ENCODE measurements around the gene VPS37D.
"Not testable (repeated sequence)": the region's sequence is repeated elsewhere in the genome, so short reads cannot be mapped to it uniquely, and the experiment has no call there.

Gene VPS37D

GRCh38 chr7:73704640-73705550 is 37.3 kb downstream of the VPS37D start:
- H3K9me3 Mint-ChIP-seq: no peaks in the 10 kb centered on the region
- ATAC-seq: no peak
- H3K27ac Mint-ChIP-seq: no peak overlapping the region
- H3K27me3 Mint-ChIP-seq: no peaks in the 10 kb centered on the region
- no peak for DNase-seq
- H3K4me1 Mint-ChIP-seq: peaks cover 32% of the 10 kb centered on the region
- no peak overlapping the region for H3K4me3 Mint-ChIP-seq

GRCh38 chr7:73705551-73705920 is 37.9 kb downstream of the VPS37D start:
- DNase-seq: no peak
- peak overlapping the region in 1 of 2 donors; percentile 27 for H3K27ac Mint-ChIP-seq
- no peak for ATAC-seq
- no peaks in the 10 kb centered on the region for H3K9me3 Mint-ChIP-seq
- H3K4me1 Mint-ChIP-seq: peaks cover 32% of the 10 kb centered on the region
- H3K4me3 Mint-ChIP-seq: no peak overlapping the region
- no peaks in the 10 kb centered on the region for H3K27me3 Mint-ChIP-seq

GRCh38 chr7:73706126-73707044 is 38.8 kb downstream of the VPS37D start:
- H3K9me3 Mint-ChIP-seq: no peaks in the 10 kb centered on the region
- DNase-seq (no peak), ATAC-seq (peak; percentile 67)
- H3K4me1 Mint-ChIP-seq: peaks cover 32% of the 10 kb centered on the region
- no peaks in the 10 kb centered on the region for H3K27me3 Mint-ChIP-seq
- no peak overlapping the region for H3K27ac Mint-ChIP-seq
- H3K4me3 Mint-ChIP-seq: no peak overlapping the region

- Mint-ChIP-seq H3K4me3 (no peak overlapping the region), H3K4me1 (peaks cover 26% of the 10 kb centered on the region), H3K27me3 (no peaks in the 10 kb centered on the region), H3K27ac (peak overlapping the region in 1 of 2 donors; percentile 21), H3K9me3 (no peaks in the 10 kb centered on the region)
- ATAC-seq: peak; percentile 24
- DNase-seq: peak in 1 of 2 donors; percentile 27
Measured at GRCh38 chr7:73707045-73707631, 39.5 kb downstream of the VPS37D start.

GRCh38 chr7:73708961-73709549 is 41.4 kb downstream of the VPS37D start:
- no peak for DNase-seq
- no peak overlapping the region for H3K4me3 Mint-ChIP-seq

GRCh38 chr7:73712773-73713172 is 45.1 kb downstream of the VPS37D start:
- no peak overlapping the region for H3K27ac Mint-ChIP-seq
- DNase-seq: no peak
- H3K27me3 Mint-ChIP-seq: no peaks in the 10 kb centered on the region
- no peaks in the 10 kb centered on the region for H3K9me3 Mint-ChIP-seq
- H3K4me3 Mint-ChIP-seq: no peak overlapping the region
- H3K4me1 Mint-ChIP-seq: peaks cover 31% of the 10 kb centered on the region
- no peak for ATAC-seq

More at GRCh38 chr7:73708961-73709549, 41.4 kb downstream of the VPS37D start:
- Mint-ChIP-seq H3K9me3 (no peaks in the 10 kb centered on the region), H3K27me3 (no peaks in the 10 kb centered on the region), H3K4me1 (peaks cover 25% of the 10 kb centered on the region), H3K27ac (no peak overlapping the region)
- peak; percentile 3 for ATAC-seq

- not testable (repeated sequence) for ATAC-seq, H3K27me3 Mint-ChIP-seq, H3K4me3 Mint-ChIP-seq, H3K9me3 Mint-ChIP-seq, H3K27ac Mint-ChIP-seq, DNase-seq
- H3K4me1 Mint-ChIP-seq: peaks cover 37% of the 10 kb centered on the region
Measured at GRCh38 chr7:73713319-73713718, 45.7 kb downstream of the VPS37D start.

GRCh38 chr7:73715648-73716317 is 48.2 kb downstream of the VPS37D start:
- Mint-ChIP-seq H3K4me1 (peaks cover 49% of the 10 kb centered on the region), H3K4me3 (no peak overlapping the region), H3K27ac (no peak overlapping the region), H3K27me3 (peaks cover 11% of the 10 kb centered on the region), H3K9me3 (no peaks in the 10 kb centered on the region)
- DNase-seq (peak in 1 of 2 donors; percentile 36), ATAC-seq (peak; percentile 31)

- DNase-seq (no peak), ATAC-seq (no peak)
- Mint-ChIP-seq H3K4me3 (no peak overlapping the region), H3K4me1 (peaks cover 49% of the 10 kb centered on the region), H3K27me3 (peaks cover 17% of the 10 kb centered on the region), H3K9me3 (no peaks in the 10 kb centered on the region), H3K27ac (peak overlapping the region in 1 of 2 donors; percentile 79)
Measured at GRCh38 chr7:73716318-73716890, 48.8 kb downstream of the VPS37D start.

- Mint-ChIP-seq H3K27me3 (peaks cover 19% of the 10 kb centered on the region), H3K9me3 (no peaks in the 10 kb centered on the region), H3K4me1 (peaks cover 49% of the 10 kb centered on the region), H3K27ac (peak overlapping the region; percentile 36 to 60), H3K4me3 (peak overlapping the region; percentile 80 to 86)
- ATAC-seq: peak; percentile 24
- DNase-seq: no peak
Measured at GRCh38 chr7:73717025-73717807, 49.6 kb downstream of the VPS37D start.

GRCh38 chr7:73717991-73718405 is 50.4 kb downstream of the VPS37D start:
- DNase-seq: peak; percentile 66 to 78
- Mint-ChIP-seq H3K4me3 (peak overlapping the region; percentile 80 to 86), H3K4me1 (peaks cover 42% of the 10 kb centered on the region), H3K9me3 (no peaks in the 10 kb centered on the region), H3K27me3 (peaks cover 19% of the 10 kb centered on the region), H3K27ac (peak overlapping the region; percentile 60 to 70)
- peak; percentile 86 for ATAC-seq

GRCh38 chr7:73718438-73718881 is 50.8 kb downstream of the VPS37D start:
- Mint-ChIP-seq H3K27ac (no peak overlapping the region), H3K27me3 (peaks cover 19% of the 10 kb centered on the region), H3K4me1 (peaks cover 42% of the 10 kb centered on the region), H3K9me3 (no peaks in the 10 kb centered on the region), H3K4me3 (peak overlapping the region; percentile 80 to 86)
- ATAC-seq: peak; percentile 6
- peak; percentile 34 to 39 for DNase-seq

- peak; percentile 68 to 77 for DNase-seq
- Mint-ChIP-seq H3K4me3 (peak within 1 kb of the TSS; percentile 80 to 86), H3K9me3 (no peaks in the 10 kb centered on the region), H3K4me1 (peaks cover 42% of the 10 kb centered on the region), H3K27ac (peak within 1 kb of the TSS; percentile 29 to 72), H3K27me3 (peaks cover 19% of the 10 kb centered on the region)
- ATAC-seq: peak; percentile 75
Measured at GRCh38 chr7:73718905-73719805, 51.5 kb downstream of the VPS37D start, which contains the start of gene STX1A. TSS of gene STX1A (minus strand) at chr7:73719669. CDS start at chr7:73719631, 38 bp downstream.
